GM12875 (cell line): ENCODE data around the gene IDS.
"Not testable (repeated sequence)": the region's sequence is repeated elsewhere in the genome, so short reads cannot be mapped to it uniquely, and the experiment has no call there.

ENCODE experiments used
- H3K4me3 ChIP-seq: one replicate; pipeline ENCODE4 v1.5.1; 2011; ENCODE audit warnings: low read depth, low read length, control low read depth
- TF ChIP-seq, protein P1 (sequence below): IDR thresholded peaks from 2 replicates; pipeline ENCODE4 v1.5.1; 2011; ENCODE audit warnings: low read depth, mild to moderate bottlenecking, control low read depth, inconsistent platforms, low read length, moderate library complexity, borderline replicate concordance; ENCODE audit not compliant: insufficient read depth

Gene IDS

DNA sequence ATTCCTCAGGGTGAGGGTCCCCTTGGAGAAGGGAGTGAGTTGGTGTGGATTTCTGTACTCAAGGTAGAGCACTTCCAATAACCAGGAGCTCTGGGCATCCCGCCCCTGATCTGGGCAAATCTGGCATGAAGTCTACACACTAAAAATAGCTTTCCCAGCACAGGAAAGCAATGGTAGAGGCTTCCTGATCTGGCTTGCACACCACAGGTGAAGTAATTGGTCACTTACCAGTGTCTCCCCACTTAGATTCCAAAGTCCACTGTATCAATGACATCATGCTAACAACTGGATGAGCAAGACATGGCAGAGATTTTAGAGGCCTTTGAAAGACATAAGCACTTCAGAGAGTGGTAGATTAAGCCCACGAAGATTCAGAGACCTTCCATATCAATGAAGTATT, 17.8 kb upstream of the IDS start:
- TF ChIP-seq, protein P1, sequence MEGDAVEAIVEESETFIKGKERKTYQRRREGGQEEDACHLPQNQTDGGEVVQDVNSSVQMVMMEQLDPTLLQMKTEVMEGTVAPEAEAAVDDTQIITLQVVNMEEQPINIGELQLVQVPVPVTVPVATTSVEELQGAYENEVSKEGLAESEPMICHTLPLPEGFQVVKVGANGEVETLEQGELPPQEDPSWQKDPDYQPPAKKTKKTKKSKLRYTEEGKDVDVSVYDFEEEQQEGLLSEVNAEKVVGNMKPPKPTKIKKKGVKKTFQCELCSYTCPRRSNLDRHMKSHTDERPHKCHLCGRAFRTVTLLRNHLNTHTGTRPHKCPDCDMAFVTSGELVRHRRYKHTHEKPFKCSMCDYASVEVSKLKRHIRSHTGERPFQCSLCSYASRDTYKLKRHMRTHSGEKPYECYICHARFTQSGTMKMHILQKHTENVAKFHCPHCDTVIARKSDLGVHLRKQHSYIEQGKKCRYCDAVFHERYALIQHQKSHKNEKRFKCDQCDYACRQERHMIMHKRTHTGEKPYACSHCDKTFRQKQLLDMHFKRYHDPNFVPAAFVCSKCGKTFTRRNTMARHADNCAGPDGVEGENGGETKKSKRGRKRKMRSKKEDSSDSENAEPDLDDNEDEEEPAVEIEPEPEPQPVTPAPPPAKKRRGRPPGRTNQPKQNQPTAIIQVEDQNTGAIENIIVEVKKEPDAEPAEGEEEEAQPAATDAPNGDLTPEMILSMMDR: no peak
- no peak overlapping the region for H3K4me3 ChIP-seq

DNA sequence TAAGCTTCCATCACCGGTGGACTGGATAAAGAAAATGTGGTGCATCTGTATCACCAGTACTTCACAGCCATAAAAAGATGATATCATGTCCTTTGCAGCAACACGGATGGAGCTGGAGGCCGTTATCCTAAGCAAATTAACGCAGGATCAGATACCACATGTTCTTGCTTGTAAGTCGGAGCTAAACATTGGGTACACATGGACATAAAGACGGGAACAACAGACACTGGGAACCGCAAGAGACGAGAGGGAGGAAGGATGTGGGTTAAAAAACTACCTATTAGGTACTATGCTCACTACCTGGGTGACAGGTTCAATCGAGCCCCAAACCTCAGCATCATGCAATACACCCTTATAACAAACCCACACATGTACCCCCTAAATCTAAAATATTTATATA, 16.3 kb upstream of the IDS start:
- TF ChIP-seq, protein P1: no peak
- no peak overlapping the region for H3K4me3 ChIP-seq

DNA sequence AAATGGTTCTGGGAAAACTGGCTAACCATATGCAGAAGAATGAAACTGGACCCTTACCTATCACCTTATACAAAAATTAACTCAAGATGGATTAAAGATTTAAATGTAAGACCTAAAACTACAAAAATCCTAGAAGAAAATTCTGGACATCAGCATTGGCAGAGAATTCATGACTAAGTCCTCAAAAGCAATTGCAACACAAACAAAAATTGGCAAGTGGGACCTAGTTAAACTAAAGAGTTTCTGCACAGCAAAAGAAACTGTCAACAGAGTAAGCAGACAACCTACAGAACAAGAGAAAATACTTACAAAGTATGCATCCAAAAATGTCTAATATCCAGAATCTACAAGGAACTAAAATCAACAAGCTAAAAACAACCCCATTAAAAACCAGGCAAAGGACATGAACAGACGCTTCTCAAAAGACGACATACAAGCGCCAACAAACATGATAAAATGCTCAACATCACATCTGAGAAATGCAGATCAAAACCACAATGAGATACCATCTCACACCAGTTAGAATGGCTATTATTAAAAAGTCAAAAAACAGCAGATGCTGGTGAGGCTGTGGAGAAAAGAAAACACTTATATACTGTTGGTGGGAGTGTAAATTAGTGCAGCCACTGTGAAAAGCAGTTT, 15.7 kb upstream of the IDS start:
- not testable (repeated sequence) for H3K4me3 ChIP-seq

DNA sequence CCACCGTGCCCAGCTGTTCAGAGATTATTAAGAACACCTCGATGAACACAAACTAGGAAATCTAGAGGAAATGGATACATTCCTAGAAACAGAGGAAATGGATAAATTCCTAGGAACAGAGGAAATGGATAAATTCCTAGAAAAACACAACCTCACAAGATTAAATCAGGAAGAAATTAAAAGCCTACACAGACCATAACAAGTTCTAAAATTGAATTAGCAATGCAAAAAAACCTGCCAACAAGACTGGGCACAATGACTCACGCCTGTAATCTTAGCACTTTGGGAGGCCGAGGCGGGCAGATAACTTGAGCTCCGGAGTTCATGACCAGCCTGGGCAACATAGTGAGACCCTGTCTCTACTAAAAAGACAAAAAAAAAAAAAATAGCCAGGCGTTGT, 13.1 kb upstream of the IDS start:
- TF ChIP-seq, protein P1: no peak
- no peak overlapping the region for H3K4me3 ChIP-seq

DNA sequence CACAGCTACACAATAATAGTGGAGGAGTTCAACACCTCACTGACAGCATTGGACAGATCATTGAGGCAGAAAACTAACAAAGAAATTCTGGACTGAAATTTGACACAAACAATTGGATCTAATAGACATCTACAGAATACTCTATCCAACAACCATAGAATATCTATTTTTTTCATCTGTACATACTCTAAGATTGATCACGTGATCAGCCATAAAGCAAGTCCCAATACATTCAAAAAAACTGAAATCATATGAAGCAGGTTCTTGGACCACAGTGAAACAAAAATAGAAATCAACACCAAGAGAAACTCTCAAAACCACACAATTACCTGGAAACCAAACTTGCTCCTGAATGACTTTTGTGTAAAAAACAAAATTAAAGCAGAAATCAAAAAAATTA, 12.2 kb upstream of the IDS start:
- TF ChIP-seq, protein P1: no peak
- no peak overlapping the region for H3K4me3 ChIP-seq

DNA sequence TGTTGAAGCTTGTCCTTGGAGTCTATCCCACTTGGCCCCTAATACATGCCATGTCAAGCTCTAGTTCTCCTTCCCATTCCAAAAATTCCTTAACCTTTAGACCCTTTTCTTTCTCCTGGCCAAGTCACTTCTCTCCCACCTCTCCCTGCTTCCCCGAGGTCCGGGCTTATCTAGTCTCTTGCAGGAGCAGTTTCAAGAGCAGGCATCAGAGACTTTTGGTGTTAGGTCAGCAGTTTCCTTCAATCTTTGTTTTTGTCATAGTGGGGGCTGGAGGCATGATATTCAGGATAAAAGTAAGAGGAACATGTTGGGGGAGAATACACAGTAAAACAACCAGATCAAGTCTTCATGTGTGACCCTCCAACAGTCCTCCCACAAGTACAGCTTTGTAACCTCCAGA, 11.5 kb upstream of the IDS start:
- no peak overlapping the region for H3K4me3 ChIP-seq
- TF ChIP-seq, protein P1: no peak

DNA sequence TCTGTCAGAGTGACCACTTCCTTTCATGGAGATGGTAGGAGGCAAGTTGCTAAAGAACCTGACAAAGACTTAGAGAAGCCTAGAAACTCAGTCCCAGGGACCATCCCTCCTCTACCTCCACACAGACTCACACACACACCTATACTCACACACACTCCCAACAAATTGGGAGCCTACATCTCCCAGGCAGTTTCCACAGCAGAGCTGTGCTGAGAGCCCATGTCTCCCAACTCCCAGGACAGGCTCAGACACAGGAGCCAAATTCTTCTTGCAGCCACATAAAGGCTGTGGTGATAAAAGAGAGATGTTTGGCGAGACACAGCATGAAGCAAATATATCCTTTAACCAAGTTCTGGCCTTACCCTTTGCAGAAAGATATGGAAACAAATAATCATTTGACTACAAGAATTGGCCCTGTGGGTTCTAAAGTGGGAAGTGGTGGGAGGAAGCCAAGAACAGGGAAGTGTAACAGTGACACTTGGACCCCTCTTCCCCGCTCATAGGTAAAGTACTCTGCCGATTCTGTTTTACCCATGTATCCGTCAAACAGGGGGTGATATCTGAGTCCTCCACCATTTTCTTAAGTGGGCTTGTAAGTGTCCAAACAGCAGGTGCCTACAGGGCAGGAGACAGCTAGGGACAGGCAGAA, 11.0 kb upstream of the IDS start:
- H3K4me3 ChIP-seq: no peak overlapping the region
- TF ChIP-seq, protein P1: no peak

DNA sequence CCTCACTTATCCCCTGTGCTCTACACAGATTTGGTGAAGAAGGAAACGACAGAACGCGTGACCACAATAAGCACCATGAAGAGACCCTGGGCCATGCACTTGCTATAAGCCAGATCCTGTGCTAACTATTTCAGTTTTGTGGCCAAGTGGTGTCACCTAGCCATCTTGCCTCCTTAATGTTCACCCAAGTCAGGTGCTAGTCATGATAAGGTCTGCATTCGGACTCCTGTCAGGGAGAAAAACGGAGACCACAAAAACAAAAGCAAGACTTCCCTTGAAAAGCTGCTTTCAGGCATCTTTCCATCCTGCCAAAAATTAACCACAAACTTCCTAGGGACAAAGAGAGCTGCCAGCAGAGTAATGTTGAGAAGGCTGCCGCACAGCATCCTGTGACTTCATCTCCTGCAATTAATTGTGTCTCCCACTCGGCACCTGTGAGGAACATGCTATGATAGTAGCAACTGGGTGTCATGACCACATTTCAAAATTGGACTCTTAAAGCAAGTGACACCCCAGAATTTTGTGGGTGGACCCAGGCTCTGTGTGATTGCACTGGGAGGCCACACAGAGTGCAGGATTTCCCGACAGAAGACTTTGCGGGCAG, 8.8 kb upstream of the IDS start:
- TF ChIP-seq, protein P1: no peak

More for the DNA sequence above, 8.8 kb upstream of the IDS start:
- H3K4me3 ChIP-seq: no peak overlapping the region
